ENCODE data around the gene MNT. TPM values are rescaled to one million over a fixed set of nuclear protein-coding genes. Genes with fewer than 3 reads are reported as not detected.

Gene MNT
- total RNA-seq, 3 donors from 2014 or later (not counting 1 experiment from before 2014, with no cell fraction given), result 72.3 to 108 (median 77.6) TPM

- Histone ChIP-seq H3K27me3 (ENCODE audit: control insufficient read depth, insufficient read depth, low read length) (no peaks in the 10 kb centered on the region), H3K4me3 (ENCODE audit: low read length) (no peak overlapping the region), H3K36me3 (ENCODE audit: control insufficient read depth, insufficient read depth, low read length) (peaks cover 28% of the 10 kb centered on the region), H3K27ac (ENCODE audit: low read length) (no peak overlapping the region), H3K9me3 (ENCODE audit: control insufficient read depth, insufficient read depth, low read length) (no peaks in the 10 kb centered on the region), H3K4me1 (ENCODE audit: control insufficient read depth, insufficient read depth, low read length) (no peaks in the 10 kb centered on the region)
- no peak overlapping the region for H3K4me3 Mint-ChIP-seq
- TF ChIP-seq CTCF (IDR thresholded peaks at IDR 0.05), result peak; percentile 99
- no peaks in the 10 kb centered on the region for H3K4me1 Mint-ChIP-seq
- H3K9me3 Mint-ChIP-seq, result no peaks in the 10 kb centered on the region
- H3K27ac Mint-ChIP-seq, result no peak overlapping the region
- intact Hi-C loops (cut with micrococcal nuclease), result loop anchor here (1.0 kb wide), 1 partner anchor 34 kb away; no protein-coding TSS in a partner anchor
- DNase-seq, result peak; percentile 85 to 92
- H3K36me3 Mint-ChIP-seq, result no peaks in the 10 kb centered on the region
- H3K27me3 Mint-ChIP-seq (ENCODE audit: low read depth in 2 of 2), result no peaks in the 10 kb centered on the region
- peak; percentile 82 to 97 (median 92) for ATAC-seq
- WGBS (ENCODE audit: insufficient coverage), result 36% methylated on average over 16 of the region's 19 CpGs
These were observed 15.3 kb upstream of the MNT start for GRCh38 chr17:2416010-2416734.

DNA sequence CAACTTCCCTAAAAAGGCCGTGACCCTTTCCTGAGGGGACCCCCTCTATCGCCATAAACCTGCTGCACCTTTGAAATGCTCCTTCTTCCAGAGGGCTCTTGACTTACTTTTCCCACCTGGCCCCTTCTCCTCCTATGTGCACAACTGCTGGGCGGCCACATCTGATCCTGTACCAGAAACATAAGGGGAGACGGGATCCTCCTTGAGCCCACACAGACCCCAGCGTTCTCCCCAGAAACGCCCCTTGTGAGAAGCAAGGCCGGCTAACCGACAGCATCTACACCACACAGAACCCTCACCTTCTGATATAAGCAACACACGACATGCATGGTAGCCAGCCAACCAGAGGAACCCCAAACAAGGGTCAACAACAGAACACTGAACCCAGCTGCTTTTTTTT is 14.2 kb upstream of the MNT start:
- Mint-ChIP-seq H3K4me1 (no peaks in the 10 kb centered on the region), H3K27me3 (ENCODE audit: low read depth in 2 of 2) (no peaks in the 10 kb centered on the region), H3K36me3 (no peaks in the 10 kb centered on the region), H3K27ac (no peak overlapping the region), H3K4me3 (no peak overlapping the region), H3K9me3 (no peaks in the 10 kb centered on the region)
- no peak for ATAC-seq
- DNase-seq, result no peak
- Histone ChIP-seq H3K4me3 (ENCODE audit: low read length) (no peak overlapping the region), H3K36me3 (ENCODE audit: control insufficient read depth, insufficient read depth, low read length) (peaks cover 19% of the 10 kb centered on the region), H3K27me3 (ENCODE audit: control insufficient read depth, insufficient read depth, low read length) (no peaks in the 10 kb centered on the region), H3K9me3 (ENCODE audit: control insufficient read depth, insufficient read depth, low read length) (no peaks in the 10 kb centered on the region), H3K27ac (ENCODE audit: low read length) (no peak overlapping the region), H3K4me1 (ENCODE audit: control insufficient read depth, insufficient read depth, low read length) (no peaks in the 10 kb centered on the region)
- no peak for TF ChIP-seq CTCF (IDR thresholded peaks at IDR 0.05)
- intact Hi-C loops (cut with micrococcal nuclease), result no loop called here
- WGBS (ENCODE audit: insufficient coverage), result 84% methylated on average over 9 of the region's 9 CpGs

GRCh38 chr17:2414446-2415064 is 13.7 kb upstream of the MNT start:
- TF ChIP-seq CTCF (IDR thresholded peaks at IDR 0.05), result no peak
- H3K9me3 Mint-ChIP-seq, result no peaks in the 10 kb centered on the region
- DNase-seq (no peak), ATAC-seq (no peak)
- Histone ChIP-seq H3K27me3 (ENCODE audit: control insufficient read depth, insufficient read depth, low read length) (no peaks in the 10 kb centered on the region), H3K4me1 (ENCODE audit: control insufficient read depth, insufficient read depth, low read length) (no peaks in the 10 kb centered on the region), H3K36me3 (ENCODE audit: control insufficient read depth, insufficient read depth, low read length) (peaks cover 14% of the 10 kb centered on the region), H3K4me3 (ENCODE audit: low read length) (no peak overlapping the region), H3K27ac (ENCODE audit: low read length) (no peak overlapping the region), H3K9me3 (ENCODE audit: control insufficient read depth, insufficient read depth, low read length) (no peaks in the 10 kb centered on the region)
- WGBS (ENCODE audit: insufficient coverage), result 96% methylated on average over 22 of the region's 22 CpGs
- no peaks in the 10 kb centered on the region for H3K36me3 Mint-ChIP-seq
- no peak overlapping the region for H3K4me3 Mint-ChIP-seq
- no peaks in the 10 kb centered on the region for H3K4me1 Mint-ChIP-seq
- no peaks in the 10 kb centered on the region for H3K27me3 Mint-ChIP-seq (ENCODE audit: low read depth in 2 of 2)
- intact Hi-C loops (cut with micrococcal nuclease), result no loop called here
- no peak overlapping the region for H3K27ac Mint-ChIP-seq

Data from natural killer cell (primary cell).